ENCODE measurements around the gene CSTB. TPM values are rescaled to one million over a fixed set of nuclear protein-coding genes. Genes with fewer than 3 reads are reported as not detected.
A peak's percentile ranks its signal among the peaks of the same experiment; 100 is the strongest.

CSTB gene
- polyA plus RNA-seq, 3 donors, result 45.4 to 49.4 (median 47.3) TPM

DNA sequence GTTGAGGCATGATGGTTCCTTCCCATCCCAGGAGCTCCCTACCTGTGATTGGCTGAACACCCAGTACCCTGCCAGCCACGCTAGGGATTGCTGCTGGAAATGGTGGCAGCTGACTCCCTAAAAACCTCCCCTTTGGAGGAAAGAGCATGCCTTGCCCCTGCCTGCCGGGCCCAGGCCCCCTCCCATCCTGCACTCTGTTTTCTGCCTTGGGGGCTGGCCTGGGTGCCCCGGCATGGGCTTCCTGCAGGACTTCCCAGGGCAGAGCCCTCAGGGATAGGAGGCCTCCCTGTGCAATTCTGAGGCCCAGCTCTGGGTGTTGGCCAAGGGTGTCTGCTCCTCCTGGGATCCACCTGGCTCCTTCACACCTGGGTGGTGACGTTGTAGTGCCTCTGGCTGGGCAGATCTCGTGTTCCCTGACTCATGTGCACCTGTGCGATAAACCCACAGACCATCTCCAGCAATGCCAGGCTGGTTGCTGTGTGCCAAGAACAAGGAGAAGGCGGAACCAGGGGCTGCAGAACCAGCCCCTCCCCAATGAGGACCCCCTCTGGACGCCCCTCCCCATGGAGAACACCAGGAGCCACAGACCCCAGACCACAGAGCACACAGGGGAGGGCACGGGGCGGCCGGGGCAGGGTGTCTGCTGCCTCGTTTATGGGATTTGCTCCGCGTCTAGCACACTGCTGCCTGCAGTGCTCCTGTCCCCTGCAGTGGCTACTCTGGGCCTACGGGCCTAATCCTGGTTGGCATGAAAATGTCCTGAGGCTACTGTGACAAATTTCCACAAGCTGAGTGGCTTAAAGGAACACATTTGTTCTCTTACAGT, 13.6 kb downstream of the CSTB start:
- no peak for DNase-seq (ENCODE audit: extremely low read depth in 1 of 11, low read depth in 9 of 11, low spot score in 4 of 11)

DNA sequence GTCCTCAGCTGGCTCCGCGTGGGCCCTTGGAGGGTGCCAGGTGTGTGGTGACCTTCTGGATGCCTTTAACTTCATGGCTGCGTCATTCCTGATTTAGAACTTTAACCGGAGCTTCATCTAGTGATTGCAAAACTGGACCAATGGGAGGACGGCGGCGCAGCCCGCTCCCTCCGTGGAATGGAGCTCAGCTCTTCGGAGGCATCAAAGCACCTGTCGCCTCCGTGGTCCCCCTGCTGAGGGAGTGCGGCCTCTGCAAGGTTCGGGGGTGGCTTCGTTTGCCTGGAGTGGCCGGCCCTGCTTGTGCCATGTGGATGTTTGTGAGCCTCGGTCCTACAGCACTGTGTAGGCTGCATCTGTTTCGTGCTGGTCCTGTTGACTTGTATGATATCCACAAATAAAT, 14.2 kb downstream of the CSTB start:
- DNase-seq (ENCODE audit: extremely low read depth in 1 of 11, low read depth in 9 of 11, low spot score in 4 of 11), result no peak

DNA sequence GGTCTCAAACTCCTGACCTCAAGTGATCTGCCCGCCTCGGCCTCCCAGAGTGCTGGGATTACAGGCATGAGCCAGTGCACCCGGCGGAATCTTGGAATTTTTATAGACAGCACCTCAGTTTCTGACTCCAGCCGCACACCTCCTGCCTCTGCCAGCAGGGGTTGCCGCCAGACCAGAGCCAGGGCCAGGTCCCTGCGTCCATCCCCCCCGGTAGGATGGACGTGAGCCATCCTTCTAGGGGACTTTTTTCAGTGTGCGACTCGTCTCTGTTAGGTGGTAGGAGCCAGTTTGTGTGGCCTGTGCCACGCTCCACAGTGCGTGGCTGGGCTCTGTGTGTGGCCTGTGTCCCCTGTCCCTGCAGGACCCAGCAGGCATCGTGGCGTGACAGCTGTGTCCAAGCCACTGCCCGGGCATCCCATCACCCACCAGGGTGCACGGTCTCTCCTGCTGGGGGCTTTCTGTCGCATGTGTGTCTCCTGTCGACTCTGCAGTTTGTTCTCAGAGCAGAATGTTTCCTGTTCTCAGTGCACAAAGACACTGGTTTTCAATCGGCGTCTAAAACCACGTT, 15.6 kb downstream of the CSTB start:
- no peak for DNase-seq (ENCODE audit: extremely low read depth in 1 of 11, low read depth in 9 of 11, low spot score in 4 of 11)

DNA sequence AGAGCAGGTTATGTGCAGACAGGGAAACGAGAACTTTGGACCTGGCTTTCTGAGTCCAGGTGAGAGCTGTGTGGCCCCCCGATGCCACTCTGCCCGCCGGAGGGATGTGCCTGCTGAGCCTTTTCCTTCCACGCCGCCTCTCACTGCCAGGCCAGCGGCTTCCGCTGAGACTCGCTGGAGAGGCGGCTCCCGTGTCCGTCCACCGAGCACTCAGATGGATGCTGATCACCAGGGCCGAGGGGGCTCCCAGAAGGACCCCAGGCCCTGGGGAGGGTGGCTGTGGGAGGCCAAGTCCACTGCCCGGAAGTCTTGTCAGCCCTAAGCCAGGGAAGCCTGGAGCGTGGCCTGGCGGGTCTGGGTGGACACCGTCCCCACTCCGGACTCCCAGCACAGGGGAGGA, 16.5 kb downstream of the CSTB start:
- no peak for DNase-seq (ENCODE audit: extremely low read depth in 1 of 11, low read depth in 9 of 11, low spot score in 4 of 11)

DNA sequence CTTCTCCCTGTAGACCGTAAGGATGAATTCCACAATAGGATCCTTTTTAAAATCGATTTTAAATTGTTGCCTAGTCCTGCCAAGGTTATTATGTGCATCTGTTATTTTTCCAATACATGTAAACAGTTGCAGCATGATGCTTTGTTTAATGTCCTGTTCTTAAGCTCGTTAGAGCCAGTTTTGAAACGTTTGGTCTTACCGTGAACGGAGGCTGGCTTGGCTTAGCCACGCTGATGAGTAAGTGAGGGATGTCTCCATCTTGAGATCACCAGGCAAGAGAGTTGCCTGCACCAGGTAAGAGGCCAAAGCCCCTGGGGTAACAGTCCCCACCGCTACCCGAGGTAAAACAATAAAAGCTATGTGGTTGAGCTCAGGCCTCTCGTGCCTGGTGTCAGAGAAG, 17.3 kb downstream of the CSTB start:
- DNase-seq (ENCODE audit: extremely low read depth in 1 of 11, low read depth in 9 of 11, low spot score in 4 of 11), result no peak

DNA sequence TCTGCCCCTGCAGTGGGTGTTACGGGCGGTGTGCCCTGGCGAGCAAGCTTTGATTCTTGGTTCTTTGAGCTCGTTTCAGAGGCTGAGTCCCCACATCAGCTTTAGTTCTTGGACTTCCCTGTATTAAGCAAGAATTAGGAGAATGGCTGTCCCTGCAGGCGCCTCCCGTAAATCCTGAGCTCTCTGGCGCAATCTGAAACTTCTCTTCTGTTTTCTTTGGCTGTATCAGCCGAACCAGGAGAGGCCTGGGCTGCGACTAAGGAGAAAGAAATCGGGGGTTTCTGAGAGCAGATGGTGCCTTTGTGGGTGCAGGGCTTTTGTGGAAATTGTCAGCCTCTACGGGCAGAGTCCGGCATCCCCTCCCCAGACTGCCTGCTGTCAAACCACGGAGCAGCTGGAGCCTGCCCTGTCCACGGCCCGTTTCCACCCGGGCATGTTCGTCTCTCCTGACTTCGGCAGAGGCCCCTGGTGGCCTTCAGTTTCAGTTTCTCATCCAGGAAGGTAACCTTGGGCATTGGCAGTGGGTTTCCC, 17.9 kb downstream of the CSTB start:
- peak in 1 of 11 donors; percentile 49 for DNase-seq (ENCODE audit: extremely low read depth in 1 of 11, low read depth in 9 of 11, low spot score in 4 of 11)

DNA sequence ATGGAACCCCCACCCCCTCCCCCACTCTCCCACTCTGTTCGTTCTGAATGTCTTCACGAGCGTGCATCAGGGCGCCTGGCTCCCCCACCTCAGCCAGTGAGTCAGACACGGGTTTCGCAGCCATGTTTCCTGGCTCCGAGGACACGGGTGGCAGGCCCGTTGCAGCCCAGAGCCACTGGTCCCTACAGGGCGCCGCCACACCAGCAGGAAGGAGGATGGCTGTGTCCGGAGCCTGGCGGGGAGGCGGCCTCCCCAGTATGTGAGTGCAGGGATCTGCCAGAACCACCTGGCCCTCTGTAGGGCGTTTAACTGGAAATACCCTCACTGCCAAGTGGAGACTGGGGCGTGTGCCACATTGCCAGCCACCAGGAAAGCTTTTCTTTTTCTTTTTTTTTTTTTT, 18.5 kb downstream of the CSTB start:
- no peak for DNase-seq (ENCODE audit: extremely low read depth in 1 of 11, low read depth in 9 of 11, low spot score in 4 of 11)

DNA sequence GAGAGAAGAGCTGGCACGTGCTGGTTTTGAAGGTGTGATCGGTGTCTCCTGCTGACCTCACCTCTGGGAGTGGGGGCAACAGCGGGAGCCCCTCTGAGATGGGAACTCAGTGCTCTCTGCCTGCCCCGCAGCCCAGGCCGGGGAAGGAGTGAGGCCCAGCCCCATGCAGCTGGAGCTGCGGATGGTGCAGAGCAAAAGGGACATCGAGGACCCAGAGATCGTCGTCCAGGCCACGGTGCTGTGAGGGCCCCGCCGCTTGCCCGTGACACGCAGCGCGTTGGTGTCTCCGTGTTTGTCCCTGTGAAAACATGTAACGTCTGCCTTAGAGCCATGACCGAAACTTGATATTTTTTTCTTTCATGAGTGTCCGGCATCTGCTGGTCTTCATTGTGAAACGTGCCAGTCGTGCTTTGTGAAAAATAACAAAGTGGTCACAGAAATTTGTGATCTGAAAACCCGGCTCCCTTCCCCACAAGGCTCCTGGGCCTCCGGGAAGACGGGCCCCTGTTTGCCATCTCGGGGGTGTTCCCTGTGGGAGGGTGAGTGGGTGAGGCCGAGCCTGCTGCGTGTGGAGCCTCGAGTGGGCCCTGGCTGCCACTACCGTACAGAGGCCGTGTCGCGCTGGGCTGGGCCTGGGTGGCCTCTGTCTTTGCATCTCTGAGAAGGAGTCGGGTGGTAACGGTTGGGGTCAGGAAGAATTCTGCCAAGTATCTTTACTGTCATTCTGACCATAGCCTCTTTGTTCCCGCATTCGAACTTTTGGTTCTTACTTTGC, 20.1 kb downstream of the CSTB start:
- no peak for DNase-seq (ENCODE audit: extremely low read depth in 1 of 11, low read depth in 9 of 11, low spot score in 4 of 11)

DNA sequence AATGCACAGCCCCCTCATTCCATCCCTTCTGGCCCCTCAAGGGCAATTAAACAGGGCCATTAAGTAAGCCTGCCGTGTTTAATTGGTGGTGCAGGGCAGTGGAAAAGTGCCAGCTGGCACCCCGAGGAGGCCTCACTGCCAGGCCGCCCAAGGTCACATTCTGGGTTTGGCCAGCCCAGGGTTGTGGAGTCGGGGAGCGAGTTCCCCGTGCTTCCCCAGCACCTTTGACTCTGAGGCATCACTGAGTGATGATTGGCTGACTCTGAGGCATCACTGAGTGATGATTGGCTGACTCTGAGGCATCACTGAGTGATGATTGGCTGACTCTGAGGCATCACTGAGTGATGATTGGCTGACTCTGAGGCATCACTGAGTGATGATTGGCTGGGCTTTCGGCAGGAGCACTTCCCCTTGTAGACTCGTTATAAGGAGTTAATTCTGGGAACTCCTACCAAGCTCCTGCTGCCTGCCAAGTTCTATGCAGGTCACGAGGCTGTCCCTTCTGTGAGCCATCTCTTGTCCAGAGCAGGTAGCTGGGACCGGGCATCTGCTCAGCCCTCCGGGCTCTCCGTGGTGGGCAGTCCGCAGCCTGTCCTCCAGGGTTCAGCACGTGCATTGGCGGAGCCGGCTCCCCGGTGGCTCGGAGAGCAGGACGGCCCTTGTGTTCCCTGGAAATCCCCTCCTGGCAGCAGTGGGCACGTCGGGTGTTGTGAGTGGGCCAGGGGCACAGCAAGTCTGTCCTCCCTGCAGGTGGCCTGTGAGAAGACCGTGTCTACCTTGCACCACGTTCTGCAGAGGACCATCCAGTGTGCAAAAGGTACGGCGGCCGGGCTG, 20.9 kb downstream of the CSTB start:
- DNase-seq (ENCODE audit: extremely low read depth in 1 of 11, low read depth in 9 of 11, low spot score in 4 of 11), result no peak

DNA sequence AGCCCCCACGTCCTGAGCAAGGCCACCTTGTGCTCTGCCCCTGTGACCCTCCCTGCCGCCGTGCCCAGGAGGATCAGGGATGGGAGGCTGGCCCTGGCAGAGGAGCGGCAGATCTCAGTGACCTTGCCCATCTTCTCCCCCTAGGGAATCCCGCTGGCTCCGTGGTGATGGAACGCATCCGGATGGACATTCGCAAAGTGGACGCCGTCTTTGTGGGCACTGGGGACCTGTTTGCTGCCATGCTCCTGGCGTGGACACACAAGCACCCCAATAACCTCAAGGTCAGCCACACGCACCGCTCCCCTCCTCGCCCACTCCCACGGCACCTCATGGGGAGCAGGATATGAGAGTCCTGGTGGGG, 22.7 kb downstream of the CSTB start:
- DNase-seq (ENCODE audit: extremely low read depth in 1 of 11, low read depth in 9 of 11, low spot score in 4 of 11), result no peak

DNA sequence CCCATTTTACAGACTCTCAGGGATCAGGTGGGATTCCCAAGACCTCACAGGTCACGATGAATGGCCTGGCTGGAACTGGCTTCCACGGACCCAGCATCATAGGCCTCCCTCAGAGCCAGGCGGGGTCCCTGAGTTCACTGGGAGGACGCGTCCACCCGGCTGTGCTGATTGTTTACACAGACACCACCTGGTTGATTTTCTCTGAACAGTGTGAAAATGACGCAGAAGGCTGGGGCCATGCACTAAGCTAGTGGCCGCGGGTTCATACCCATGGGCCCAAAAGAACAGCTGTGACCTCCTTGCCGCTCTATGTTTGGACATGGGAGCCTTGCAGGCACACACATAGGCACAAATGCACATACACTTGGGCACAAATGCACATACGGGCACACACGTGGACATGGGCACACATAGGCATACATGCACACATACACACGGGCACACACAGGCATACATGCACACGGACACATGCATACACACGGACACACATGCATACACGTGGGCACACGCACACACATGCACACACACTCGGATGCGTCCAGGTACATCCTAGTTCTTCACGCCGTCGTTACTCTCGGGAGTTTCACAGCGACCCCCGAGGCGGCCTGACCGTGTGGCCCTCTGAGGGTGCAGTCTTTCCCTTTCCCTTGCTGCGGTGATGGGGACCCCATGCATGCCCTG, 23.2 kb downstream of the CSTB start:
- DNase-seq (ENCODE audit: extremely low read depth in 1 of 11, low read depth in 9 of 11, low spot score in 4 of 11), result no peak

DNA sequence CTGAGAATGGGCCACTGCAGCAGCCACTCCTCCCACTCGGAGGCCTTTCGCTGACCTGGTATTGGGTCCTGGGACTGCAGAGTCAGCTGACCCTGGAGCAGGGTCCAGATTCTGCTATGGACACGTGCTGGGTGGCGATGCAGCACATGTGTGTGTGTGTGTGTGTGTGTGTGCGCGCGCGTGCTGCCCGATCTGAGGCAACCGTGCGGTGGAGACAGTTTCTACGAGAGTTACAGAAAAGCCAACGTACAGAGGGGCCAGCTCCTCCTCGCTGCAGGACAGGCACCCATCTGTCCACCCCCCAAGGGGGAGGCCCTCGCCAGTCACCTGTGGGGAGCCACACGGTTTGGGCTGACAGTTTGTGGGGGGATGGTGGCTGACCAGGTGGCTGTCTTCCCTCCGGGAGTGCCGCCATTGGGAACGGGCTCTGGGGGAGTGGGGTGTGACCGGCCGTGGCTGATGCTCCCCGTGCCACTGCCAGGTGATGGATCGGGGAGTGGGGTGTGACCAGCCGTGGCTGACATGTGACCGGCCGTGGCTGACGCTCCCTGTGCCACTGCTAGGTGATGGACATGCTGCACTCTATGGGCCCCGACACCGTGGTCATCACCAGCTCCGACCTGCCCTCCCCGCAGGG, 24.0 kb downstream of the CSTB start:
- no peak for DNase-seq (ENCODE audit: extremely low read depth in 1 of 11, low read depth in 9 of 11, low spot score in 4 of 11)

DNA sequence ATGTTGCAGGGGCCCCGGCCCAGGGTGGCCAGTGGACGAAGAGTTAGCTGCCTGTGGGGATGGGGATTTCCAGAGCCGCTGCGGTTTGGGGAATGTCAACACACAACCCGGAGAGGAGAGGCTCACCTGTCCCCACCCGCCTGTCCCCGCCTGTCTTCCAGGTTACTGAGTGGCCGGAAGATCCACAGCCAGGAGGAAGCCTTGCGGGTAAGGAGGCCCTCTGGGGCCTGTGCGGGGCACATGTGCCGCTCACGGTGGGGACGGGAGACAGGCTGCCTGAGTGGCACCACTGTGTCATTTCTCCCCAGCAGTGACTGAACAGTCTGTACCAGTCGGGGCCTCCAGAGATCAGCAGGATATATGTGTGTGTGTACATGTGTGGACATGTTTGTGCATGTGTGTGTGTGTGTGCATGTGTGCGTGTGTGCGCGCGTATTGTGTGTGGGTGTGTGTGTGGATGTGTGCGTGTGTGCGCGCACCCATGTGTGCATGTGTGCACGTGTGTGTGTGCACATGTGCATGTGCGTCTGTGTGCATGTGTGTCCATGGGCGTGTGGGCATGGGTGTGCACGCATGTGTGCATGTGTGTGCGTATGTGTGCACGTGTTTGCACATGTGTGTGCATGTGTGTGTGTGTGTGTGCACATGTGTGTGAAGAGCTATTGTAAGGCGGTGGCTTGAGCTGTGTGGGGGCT, 25.6 kb downstream of the CSTB start:
- DNase-seq (ENCODE audit: extremely low read depth in 1 of 11, low read depth in 9 of 11, low spot score in 4 of 11), result no peak

DNA sequence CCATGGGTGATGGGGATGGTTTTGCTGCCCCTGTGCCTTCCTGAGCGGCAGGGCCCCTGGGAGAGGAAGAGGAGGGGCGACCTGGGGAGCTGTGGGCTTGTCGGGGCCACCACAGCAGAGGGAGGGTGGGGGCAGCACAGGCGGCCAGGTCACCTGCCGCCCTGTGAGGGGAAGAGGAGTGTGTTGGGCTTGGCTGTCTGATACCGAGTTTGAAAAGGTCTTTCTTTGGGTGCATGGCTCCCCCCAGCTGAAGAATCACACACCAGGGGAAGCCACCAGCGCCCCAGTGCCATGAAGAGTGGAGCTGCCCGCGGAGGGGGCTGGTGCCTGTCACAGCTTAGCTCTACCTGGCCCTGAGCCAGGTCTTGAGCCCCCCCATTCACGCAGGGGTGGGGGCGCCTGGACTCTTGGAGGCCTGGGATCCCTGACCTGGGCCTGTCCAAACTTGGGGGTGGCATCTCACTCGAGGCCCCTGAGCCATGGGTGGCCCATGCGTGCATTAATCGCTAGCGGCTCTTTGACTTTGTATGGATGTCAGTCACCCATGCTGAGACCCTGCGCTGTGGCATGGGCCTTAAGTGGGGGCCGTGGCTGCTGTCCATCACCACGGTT, 26.4 kb downstream of the CSTB start:
- no peak for DNase-seq (ENCODE audit: extremely low read depth in 1 of 11, low read depth in 9 of 11, low spot score in 4 of 11)

DNA sequence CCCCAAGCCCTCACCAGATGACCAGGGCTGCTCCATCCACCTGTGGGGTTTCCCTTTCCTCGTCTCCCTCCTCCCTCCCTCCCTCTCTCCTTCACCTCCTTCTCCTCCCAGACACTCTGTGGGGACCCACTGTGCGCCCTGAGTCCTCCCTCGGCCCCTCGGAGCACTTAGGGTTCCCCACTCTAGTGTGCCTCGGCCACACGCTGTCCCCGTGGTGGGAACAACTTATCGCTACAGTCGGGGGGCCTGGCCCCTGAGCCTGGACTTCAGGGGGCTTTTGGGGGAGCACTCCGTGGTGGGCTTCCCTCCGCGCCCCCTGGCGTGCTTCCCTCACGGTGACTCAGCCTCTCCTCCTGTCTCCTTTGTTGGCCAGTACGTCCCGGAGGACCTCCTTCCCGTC, 27.5 kb downstream of the CSTB start:
- DNase-seq (ENCODE audit: extremely low read depth in 1 of 11, low read depth in 9 of 11, low spot score in 4 of 11), result no peak

DNA sequence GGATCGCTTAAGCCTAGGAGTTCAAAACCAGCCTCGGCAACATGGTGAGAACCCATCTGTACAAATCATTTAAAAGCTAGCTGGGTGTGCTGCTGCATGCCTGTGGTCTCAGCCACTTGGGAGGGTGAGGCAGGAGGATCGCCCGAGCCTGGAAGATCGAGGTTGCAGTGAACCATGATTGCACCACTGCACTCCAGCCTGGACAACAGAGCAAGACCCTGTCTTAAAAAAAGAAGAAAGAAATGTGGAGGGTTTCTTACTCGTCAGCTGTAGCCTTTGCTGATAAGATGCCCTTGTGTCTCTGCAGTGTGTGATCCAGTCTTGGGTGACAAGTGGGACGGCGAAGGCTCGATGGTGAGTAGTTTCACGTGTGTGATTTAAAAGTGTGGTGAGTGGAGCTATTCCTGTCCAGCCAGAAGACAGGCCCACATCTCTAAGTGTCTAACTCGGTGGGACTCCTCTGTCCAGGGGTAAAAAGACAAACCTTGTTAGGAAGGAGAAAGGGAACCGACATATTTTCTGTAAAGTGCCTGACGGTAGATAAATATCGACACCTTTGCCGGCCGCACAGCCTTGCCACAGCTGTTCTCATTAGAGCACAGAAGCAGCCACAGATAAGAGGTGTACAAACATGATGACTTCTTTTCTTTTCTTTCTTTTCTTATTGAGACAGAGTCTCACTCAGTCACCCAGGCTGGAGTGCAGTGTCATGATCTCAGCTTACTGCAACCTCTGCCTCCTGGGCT, 30.2 kb downstream of the CSTB start:
- no peak for DNase-seq (ENCODE audit: extremely low read depth in 1 of 11, low read depth in 9 of 11, low spot score in 4 of 11)

DNA sequence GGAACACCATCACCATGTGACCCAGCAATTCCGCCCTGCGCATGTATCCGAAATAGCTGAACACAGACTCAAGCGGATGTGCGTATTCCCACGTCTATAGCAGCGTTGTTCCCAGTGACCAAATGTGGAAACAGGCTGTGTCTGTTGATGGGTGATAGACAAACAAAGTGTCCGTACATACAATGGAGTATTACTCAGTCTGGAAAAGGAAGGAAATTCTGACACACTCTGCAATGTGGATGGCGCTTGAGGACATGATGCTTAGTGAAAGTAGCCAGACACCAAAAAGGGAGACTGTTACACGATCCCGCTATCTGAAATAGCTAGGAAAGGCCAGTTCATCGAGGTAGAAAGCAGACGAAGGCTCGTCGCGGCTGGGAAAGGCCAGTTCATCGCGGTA, 31.4 kb downstream of the CSTB start:
- DNase-seq (ENCODE audit: extremely low read depth in 1 of 11, low read depth in 9 of 11, low spot score in 4 of 11), result no peak
